SH-SY5Y (cell line): ENCODE data around the gene PDE6D.

ENCODE experiments used
- GATA2 ChIP-seq: IDR thresholded peaks from 2 replicates; pipeline ENCODE4 v1.6.1; 2011; ENCODE audit warnings: mild to moderate bottlenecking, low read depth, low read length
- GATA3 ChIP-seq: IDR thresholded peaks from 2 replicates; pipeline ENCODE4 v1.6.1; 2011; ENCODE audit warnings: low read depth, mild to moderate bottlenecking, low read length, moderate library complexity

- TF ChIP-seq GATA2 = no peak
- TF ChIP-seq GATA3 = no peak
Measured at GRCh38 chr2:231745303-231746038, 35.6 kb downstream of the PDE6D start.
